HepG2 (cell line): Measurements from ENCODE around the gene ALCAM. TPM values are rescaled to one million over a fixed set of nuclear protein-coding genes. Genes with fewer than 3 reads are reported as not detected.

Source experiments
- ATF4 ChIP-seq, 2 experiments: fragments of 450-650 bp in 1 of 2; sonication (generic) in 1 of 2; formaldehyde crosslinking; IDR thresholded peaks; 2 replicates each; pipeline versions ENCODE4 v1.5.0 to v1.8.0; 2020 to 2022; ENCODE audit warnings: mild to moderate bottlenecking in 1 of 2, missing genetic modification reagents in 1 of 2
- GZF1 ChIP-seq: sonication (generic); formaldehyde crosslinking; IDR thresholded peaks from 2 replicates; pipeline ENCODE4 v1.5.1; 2020; ENCODE audit warnings: mild to moderate bottlenecking, missing genetic modification reagents
- HOXA9 ChIP-seq: sonication (generic); formaldehyde crosslinking; IDR thresholded peaks from 2 replicates; pipeline ENCODE4 v1.8.1; 2022; ENCODE audit warnings: missing genetic modification reagents, mild to moderate bottlenecking, moderate library complexity, borderline replicate concordance
- JDP2 ChIP-seq: sonication (generic); formaldehyde crosslinking; IDR thresholded peaks from 2 replicates; pipeline ENCODE4 v1.8.1; 2022; ENCODE audit warnings: missing genetic modification reagents, borderline replicate concordance
- KLF16 ChIP-seq, 2 experiments: sonication (generic) in 1 of 2; formaldehyde crosslinking in 1 of 2; IDR thresholded peaks; 2 replicates each; pipeline versions ENCODE4 v1.6.1 to v1.8.0; 2016 to 2023; ENCODE audit warnings: missing genetic modification reagents in 2 of 2, missing compliant biosample characterization in 1 of 2
- KLF6 ChIP-seq: IDR thresholded peaks from 2 replicates; pipeline ENCODE4 v1.8.0; 2016; ENCODE audit warnings: missing biosample characterization, missing genetic modification reagents
- MEF2D ChIP-seq: sonication (generic); formaldehyde crosslinking; IDR thresholded peaks from 2 replicates; pipeline ENCODE4 v1.5.1; 2020; ENCODE audit warnings: mild to moderate bottlenecking, missing genetic modification reagents
- NAIF1 ChIP-seq: sonication (generic); formaldehyde crosslinking; IDR thresholded peaks from 2 replicates; pipeline ENCODE4 v1.5.0; 2020; ENCODE audit warnings: mild to moderate bottlenecking, missing genetic modification reagents, borderline replicate concordance
- NR2F6 ChIP-seq, 2 experiments: IDR thresholded peaks; 2 replicates each; pipeline ENCODE4 v1.6.1; 2016; ENCODE audit warnings: antibody characterized with exemption in 1 of 2, mild to moderate bottlenecking in 1 of 2
- POGZ ChIP-seq: sonication (generic); formaldehyde crosslinking; IDR thresholded peaks from 2 replicates; pipeline ENCODE4 v1.4.0; 2020; ENCODE audit warnings: mild to moderate bottlenecking, missing genetic modification reagents
- TCF12 ChIP-seq, 2 experiments: fragments of 450-650 bp in 1 of 2; sonication (generic) in 1 of 2; formaldehyde crosslinking in 1 of 2; IDR thresholded peaks; 2 replicates each; pipeline versions ENCODE4 v1.6.1 to v1.8.0; 2017 to 2022; ENCODE audit warnings: antibody characterized with exemption in 1 of 2, mild to moderate bottlenecking in 1 of 2, missing genetic modification reagents in 1 of 2, moderate library complexity in 1 of 2
- ZFP36 ChIP-seq: fragments of 150-350 bp; IDR thresholded peaks from 2 replicates; pipeline ENCODE4 v1.6.1; 2018; ENCODE audit warnings: borderline replicate concordance, low read length, low read depth; ENCODE audit not compliant: partially characterized antibody
- ZFX ChIP-seq: sonication (generic); formaldehyde crosslinking; IDR thresholded peaks from 2 replicates; pipeline ENCODE4 v1.4.0; 2020; ENCODE audit warnings: mild to moderate bottlenecking, low read depth, missing genetic modification reagents, moderate library complexity
- ZNF414 ChIP-seq: sonication (generic); formaldehyde crosslinking; IDR thresholded peaks from 2 replicates; pipeline ENCODE4 v1.5.0; 2020; ENCODE audit warnings: missing genetic modification reagents
- ZNF619 ChIP-seq: sonication (generic); formaldehyde crosslinking; IDR thresholded peaks from 2 replicates; pipeline ENCODE4 v1.4.0; 2020; ENCODE audit warnings: mild to moderate bottlenecking, missing genetic modification reagents
- ZNF674 ChIP-seq: sonication (generic); formaldehyde crosslinking; IDR thresholded peaks from 2 replicates; pipeline ENCODE4 v1.5.0; 2020; ENCODE audit warnings: low read depth, mild to moderate bottlenecking, missing genetic modification reagents
- polyA plus RNA-seq, 8 experiments: library from polyadenylated mRNA; depleted of rRNA in 3 of 8; stranded (reverse) in 7 of 8; unstranded in 1 of 8; fragments of >200 nt; fragmentation: Illumina TruSeq in 4 of 8; extraction: Trizol in 4 of 8; gene quantifications; 2 replicates each; pipeline versions ENCODE4 v1.2.1 to v1.2.3, GENCODE V29; 2011 to 2016; ENCODE audit warnings: low read depth in 4 of 8, missing spikeins in 1 of 8, mixed read lengths in 1 of 8; ENCODE audit not compliant: insufficient read depth in 1 of 8
- total RNA-seq, 5 experiments: library from RNA; depleted of rRNA; stranded (reverse); fragments of >200 nt; fragmentation: Illumina TruSeq; extraction: Trizol; gene quantifications; 2 replicates each; pipeline ENCODE4 v1.2.3, GENCODE V29; 2016; ENCODE audit warnings: low read depth in 1 of 5
- TF ChIP-seq, protein P1 (sequence below): IDR thresholded peaks from 2 replicates; pipeline ENCODE4 v1.4.0; 2020; ENCODE audit warnings: mild to moderate bottlenecking, missing genetic modification reagents
- TF ChIP-seq, protein P2 (sequence below): sonication (generic); formaldehyde crosslinking; conservative IDR thresholded peaks from 2 replicates; pipeline ENCODE4 v1.4.0; 2020; ENCODE audit warnings: missing genetic modification reagents
- TF ChIP-seq, protein P3 (sequence below): sonication (generic); formaldehyde crosslinking; IDR thresholded peaks from 2 replicates; pipeline ENCODE4 v1.4.0; 2020; ENCODE audit warnings: missing genetic modification reagents

ALCAM gene
- total and polyA plus RNA-seq, 2 of the 13 experiments (the other 11 are each of a cell fraction or from before 2014, with no cell fraction given): 26.0 to 33.1 TPM

DNA sequence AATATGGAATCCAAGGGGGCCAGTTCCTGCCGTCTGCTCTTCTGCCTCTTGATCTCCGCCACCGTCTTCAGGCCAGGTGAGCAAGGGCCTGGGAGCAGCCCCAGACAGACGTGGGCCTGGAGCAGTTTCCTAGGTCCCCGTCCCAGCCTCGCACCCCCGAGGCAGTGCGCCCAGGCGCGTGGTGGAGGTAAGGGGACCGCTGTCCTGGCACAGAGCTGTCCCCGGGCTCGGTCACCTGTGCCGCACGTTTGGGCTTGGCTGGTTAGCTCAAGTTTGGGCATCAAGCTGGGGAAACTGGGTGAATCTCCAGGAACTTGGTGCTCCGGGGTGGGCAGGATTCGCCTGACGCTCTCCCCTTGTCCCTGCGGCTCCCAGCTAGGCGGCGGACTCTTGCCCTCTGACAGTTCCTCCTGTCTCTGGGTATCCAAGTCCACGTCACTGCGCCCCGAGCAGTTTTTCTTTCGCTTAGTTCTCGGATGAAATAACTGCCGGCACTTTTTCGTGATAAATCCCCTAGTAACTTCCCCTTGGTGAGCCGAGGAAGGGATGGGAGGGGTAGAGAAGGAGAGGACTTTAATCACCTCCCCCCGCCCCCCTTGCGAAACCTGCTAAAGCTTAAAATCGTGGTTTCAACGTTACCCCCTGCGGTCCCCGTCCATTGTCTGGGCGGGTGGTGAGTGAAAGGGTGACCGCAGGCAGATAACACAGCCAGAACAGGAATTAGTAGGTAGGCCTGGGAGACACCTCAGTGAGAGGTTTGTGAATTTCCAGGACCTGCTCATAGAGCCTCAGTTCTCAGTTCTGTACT is 901 bp downstream of the ALCAM start (continued):
- TF ChIP-seq ZNF619 (CRISPR knock-in tag) (no peak), ZFP36 (no peak), ZNF674 (CRISPR knock-in tag) (no peak), MEF2D (CRISPR knock-in tag) (peak; percentile 33; the same call in 1 of the 2 replicates), JDP2 (CRISPR knock-in tag) (no peak), HOXA9 (CRISPR knock-in tag) (0 out of 2 replicates have a peak, but pooled peaks have one; percentile 16), NR2F6 (IDR thresholded peaks at IDR 0.05) (no peak), NR2F6 (CRISPR knock-in tag; IDR thresholded peaks at IDR 0.05) (no peak), ZNF414 (CRISPR knock-in tag) (no peak), KLF16 (CRISPR knock-in tag; IDR thresholded peaks at IDR 0.05) (no peak; a peak in 1 of 4 replicates), GZF1 (CRISPR knock-in tag) (peak; percentile 34; the same call in 1 of the 2 replicates), TCF12 (IDR thresholded peaks at IDR 0.05) (no peak), TCF12 (CRISPR knock-in tag; IDR thresholded peaks at IDR 0.05) (no peak), POGZ (no peak), NAIF1 (CRISPR knock-in tag) (no peak), ATF4 (CRISPR knock-in tag; IDR thresholded peaks at IDR 0.05) (no peak), KLF6 (no peak), ZFX (peak; percentile 65)
- TF ChIP-seq, protein P1, sequence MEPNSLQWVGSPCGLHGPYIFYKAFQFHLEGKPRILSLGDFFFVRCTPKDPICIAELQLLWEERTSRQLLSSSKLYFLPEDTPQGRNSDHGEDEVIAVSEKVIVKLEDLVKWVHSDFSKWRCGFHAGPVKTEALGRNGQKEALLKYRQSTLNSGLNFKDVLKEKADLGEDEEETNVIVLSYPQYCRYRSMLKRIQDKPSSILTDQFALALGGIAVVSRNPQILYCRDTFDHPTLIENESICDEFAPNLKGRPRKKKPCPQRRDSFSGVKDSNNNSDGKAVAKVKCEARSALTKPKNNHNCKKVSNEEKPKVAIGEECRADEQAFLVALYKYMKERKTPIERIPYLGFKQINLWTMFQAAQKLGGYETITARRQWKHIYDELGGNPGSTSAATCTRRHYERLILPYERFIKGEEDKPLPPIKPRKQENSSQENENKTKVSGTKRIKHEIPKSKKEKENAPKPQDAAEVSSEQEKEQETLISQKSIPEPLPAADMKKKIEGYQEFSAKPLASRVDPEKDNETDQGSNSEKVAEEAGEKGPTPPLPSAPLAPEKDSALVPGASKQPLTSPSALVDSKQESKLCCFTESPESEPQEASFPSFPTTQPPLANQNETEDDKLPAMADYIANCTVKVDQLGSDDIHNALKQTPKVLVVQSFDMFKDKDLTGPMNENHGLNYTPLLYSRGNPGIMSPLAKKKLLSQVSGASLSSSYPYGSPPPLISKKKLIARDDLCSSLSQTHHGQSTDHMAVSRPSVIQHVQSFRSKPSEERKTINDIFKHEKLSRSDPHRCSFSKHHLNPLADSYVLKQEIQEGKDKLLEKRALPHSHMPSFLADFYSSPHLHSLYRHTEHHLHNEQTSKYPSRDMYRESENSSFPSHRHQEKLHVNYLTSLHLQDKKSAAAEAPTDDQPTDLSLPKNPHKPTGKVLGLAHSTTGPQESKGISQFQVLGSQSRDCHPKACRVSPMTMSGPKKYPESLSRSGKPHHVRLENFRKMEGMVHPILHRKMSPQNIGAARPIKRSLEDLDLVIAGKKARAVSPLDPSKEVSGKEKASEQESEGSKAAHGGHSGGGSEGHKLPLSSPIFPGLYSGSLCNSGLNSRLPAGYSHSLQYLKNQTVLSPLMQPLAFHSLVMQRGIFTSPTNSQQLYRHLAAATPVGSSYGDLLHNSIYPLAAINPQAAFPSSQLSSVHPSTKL (CRISPR knock-in tag): no peak
- TF ChIP-seq, protein P2, sequence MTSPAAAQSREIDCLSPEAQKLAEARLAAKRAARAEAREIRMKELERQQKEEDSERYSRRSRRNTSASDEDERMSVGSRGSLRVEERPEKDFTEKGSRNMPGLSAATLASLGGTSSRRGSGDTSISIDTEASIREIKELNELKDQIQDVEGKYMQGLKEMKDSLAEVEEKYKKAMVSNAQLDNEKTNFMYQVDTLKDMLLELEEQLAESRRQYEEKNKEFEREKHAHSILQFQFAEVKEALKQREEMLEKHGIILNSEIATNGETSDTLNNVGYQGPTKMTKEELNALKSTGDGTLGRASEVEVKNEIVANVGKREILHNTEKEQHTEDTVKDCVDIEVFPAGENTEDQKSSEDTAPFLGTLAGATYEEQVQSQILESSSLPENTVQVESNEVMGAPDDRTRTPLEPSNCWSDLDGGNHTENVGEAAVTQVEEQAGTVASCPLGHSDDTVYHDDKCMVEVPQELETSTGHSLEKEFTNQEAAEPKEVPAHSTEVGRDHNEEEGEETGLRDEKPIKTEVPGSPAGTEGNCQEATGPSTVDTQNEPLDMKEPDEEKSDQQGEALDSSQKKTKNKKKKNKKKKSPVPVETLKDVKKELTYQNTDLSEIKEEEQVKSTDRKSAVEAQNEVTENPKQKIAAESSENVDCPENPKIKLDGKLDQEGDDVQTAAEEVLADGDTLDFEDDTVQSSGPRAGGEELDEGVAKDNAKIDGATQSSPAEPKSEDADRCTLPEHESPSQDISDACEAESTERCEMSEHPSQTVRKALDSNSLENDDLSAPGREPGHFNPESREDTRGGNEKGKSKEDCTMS (CRISPR knock-in tag): no peak
- TF ChIP-seq, protein P3, sequence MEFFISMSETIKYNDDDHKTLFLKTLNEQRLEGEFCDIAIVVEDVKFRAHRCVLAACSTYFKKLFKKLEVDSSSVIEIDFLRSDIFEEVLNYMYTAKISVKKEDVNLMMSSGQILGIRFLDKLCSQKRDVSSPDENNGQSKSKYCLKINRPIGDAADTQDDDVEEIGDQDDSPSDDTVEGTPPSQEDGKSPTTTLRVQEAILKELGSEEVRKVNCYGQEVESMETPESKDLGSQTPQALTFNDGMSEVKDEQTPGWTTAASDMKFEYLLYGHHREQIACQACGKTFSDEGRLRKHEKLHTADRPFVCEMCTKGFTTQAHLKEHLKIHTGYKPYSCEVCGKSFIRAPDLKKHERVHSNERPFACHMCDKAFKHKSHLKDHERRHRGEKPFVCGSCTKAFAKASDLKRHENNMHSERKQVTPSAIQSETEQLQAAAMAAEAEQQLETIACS (CRISPR knock-in tag): no peak
